T-helper 1 cell treated with Interleukin-12 subunit alpha and Interleukin-12 subunit beta and Interleukin-4 antibody, amounts not matched to agents 30 ng/mL and 1 ng/mL, for 36 hours (primary cell): ENCODE results near the gene PAN2. TPM values are rescaled to one million over a fixed set of nuclear protein-coding genes. Genes with fewer than 3 reads are reported as not detected.
"Not testable (repeated sequence)": the region's sequence is repeated elsewhere in the genome, so short reads cannot be mapped to it uniquely, and the experiment has no call there.

Source experiments
- intact Hi-C: fragments of 100-400 bp; cut with micrococcal nuclease; formaldehyde crosslinking; loops from one replicate; pipeline ENCODE4 v1.15.1; 2024
- total RNA-seq: library from RNA; stranded (reverse); gene quantifications from 2 replicates; pipeline ENCODE4 v1.2.3, GENCODE V29; 2022

The PAN2 gene
- total RNA-seq, 1 donor from 2014 or later: 44.2 TPM

DNA sequence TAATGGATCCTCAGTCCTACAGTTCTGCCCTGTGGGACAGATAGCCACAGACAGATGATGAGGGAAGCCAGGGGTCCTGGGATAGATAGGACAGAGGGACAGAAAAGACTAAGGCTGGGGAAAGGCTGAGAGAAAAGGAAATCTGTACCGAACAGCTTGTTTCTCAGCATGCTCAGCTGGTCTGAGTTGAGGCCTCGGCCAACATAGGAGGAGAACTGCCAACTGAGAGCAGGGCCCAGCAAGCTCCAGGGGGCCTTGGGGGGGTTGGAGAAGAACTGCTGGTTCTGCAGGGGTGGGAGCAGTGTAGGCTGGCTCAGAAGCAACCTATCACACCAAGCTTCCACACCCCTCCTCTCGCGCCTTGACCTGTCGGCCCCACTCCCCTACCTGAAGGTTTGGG, 15.0 kb upstream of the PAN2 start:
- intact Hi-C loops: no loop called here

DNA sequence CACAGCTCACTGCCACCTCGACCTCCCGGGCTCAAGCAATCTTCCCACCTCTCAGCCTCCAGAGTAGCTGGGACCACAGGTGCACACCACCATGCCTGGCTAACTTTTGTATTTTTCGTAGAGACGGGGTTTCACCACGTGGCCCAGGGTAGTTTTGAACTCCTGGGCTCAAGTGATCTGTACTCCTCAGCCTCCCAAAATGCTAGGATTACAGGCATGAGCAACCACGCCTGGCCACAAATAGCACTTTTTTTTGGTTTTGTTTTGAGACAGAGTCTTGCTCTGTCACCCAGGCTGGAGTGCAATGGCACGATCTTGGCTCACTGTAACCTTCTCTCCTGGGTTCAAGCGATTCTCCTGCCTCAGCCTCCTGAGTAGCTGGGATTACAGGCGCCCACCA, 13.5 kb upstream of the PAN2 start:
- intact Hi-C loops: not testable (repeated sequence)

DNA sequence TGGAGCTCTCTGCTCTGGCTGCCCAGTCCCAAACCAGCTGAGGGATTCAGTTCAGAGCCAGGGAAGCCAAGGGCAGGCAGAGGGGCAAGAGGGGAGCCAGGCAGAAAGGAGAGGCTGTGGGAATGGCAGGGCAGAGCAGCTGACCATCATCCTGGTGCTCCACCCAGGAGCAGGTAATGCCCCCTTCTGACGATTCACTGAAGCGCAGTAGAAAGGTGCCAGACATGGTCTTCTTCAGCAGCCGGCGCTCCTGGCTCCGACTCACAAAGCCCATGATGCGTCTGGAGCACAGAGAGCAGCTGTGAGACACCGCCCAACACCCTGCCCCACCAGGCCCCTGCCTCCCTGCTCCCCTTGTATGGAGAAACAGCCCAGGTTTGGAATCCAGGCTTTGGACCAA, 12.9 kb upstream of the PAN2 start:
- intact Hi-C loops: no loop called here

DNA sequence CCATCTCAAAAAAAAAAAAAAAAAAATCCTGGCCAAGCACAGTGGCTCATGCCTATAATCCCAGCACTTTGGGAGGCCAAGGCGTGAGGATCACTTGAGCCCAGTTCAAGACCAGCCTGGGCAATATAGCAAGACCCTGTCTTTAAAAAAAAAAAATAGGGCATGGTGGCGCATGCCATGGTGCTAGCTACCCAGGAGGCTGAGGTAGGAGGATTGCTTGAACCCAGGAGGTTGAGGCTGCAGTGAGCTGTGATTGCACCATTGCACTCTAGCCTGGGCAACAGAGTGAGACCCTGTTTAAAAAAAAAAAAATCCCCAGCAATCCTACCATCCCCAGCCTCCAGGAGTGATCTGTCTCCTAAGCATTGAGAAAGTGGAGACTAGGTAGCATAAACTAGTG, 8.5 kb upstream of the PAN2 start:
- intact Hi-C loops: not testable (repeated sequence)

DNA sequence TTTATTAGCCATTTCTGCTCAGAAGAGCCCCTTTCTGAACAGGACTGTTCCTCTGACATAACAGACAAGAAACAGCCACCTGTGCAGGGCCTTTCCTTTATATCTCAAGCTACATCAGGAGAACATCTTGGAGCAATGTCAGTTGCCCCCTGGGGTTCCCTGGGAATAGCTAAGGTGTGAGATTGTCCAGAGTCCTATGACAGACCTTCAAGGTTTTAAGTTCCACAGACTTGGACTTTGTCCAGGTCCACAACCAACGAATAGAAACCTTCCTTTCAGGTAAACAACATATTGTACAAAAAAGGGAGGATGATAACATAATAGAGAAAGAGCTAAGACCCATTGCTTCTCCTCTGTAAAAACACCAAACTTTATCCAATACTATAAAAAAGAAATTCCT, 7.8 kb upstream of the PAN2 start:
- intact Hi-C loops: no loop called here

DNA sequence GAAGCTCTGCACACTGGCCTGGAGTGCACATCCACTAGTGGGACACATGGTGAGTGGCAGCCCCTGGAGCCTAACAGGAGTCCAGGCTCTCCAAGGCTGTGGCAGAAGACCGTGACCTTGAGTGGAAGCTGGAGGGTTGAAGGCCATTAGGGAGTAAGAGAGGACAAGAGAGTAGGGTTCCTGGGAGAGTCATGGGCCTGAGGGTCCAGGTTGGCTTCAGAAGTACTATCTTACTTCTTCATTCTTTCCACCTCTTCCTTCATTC, 5.3 kb upstream of the PAN2 start:
- intact Hi-C loops: loop anchor here (2.0 kb wide), 2 partner anchors 72 to 118 kb away; partner anchors contain the start of genes COQ10A and RNF41

DNA sequence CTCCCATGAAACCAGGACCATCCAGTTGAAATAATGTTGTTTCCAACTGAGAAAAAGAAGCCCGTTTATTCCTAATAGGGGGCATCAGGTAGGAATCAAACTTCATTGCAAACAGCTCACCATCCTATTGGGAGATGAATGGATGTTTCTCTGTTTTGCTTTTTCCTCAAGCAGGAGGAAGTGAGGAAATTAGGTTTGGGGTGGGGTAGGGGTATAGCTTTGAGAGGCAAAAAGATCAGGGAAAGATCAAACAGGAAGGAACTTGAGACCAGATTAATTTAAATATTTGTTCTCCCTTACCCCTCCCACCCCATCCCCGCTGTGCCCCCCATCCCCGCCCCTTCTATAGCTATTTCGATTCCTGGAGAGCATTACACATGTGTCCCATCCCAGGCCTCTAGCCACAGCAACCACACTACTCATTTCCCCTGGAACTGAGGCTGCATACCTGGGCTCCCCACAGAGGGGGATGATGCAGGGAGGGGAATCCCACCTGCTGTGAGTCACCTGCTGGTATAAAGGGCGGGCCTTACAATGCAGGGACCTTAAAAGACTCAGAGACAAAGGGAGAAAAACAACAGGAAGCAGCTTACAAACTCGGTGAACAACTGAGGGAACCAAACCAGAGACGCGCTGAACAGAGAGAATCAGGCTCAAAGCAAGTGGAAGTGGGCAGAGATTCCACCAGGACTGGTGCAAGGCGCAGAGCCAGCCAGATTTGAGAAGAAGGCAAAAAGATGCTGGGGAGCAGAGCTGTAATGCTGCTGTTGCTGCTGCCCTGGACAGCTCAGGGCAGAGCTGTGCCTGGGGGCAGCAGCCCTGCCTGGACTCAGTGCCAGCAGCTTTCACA, 4.7 kb upstream of the PAN2 start, which contains the start of gene IL23A:
TSS of gene IL23A (plus strand) at position 577 of the 850 bp plus-strand sequence. CDS start at position 738, 161 bp downstream.
- intact Hi-C loops: loop anchor here (1.0 to 2.0 kb wide), 7 partner anchors 22 to 220 kb away; partner anchors contain the start of genes COQ10A, CS, RNF41 and STAT2

DNA sequence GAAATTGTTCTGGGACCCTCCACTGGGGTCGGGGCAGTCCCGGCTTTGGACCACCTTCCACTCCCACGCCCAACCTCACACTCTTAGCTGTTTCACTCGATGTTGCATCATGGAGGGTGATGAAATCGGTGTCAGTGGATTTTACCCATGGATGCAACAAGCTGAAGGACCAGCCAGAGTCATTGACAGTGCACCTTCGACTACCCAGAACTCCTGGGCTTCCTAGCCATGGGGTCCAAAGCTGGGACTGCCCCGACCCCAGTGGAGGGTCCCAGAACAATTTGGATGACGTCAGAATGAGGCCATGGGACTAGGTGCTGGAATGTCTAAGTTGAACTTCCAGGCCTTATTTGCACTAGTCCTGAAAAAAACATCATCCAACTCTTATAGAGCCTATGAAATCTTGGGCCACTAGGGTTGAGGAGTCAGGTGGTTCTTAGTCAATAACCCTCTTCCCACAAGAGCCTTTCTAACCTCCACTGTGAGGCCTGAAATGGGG, 4.0 kb upstream of the PAN2 start:
- intact Hi-C loops: loop anchor here (1.0 to 2.0 kb wide), 7 partner anchors 22 to 220 kb away; partner anchors contain the start of genes COQ10A, CS, RNF41 and STAT2

DNA sequence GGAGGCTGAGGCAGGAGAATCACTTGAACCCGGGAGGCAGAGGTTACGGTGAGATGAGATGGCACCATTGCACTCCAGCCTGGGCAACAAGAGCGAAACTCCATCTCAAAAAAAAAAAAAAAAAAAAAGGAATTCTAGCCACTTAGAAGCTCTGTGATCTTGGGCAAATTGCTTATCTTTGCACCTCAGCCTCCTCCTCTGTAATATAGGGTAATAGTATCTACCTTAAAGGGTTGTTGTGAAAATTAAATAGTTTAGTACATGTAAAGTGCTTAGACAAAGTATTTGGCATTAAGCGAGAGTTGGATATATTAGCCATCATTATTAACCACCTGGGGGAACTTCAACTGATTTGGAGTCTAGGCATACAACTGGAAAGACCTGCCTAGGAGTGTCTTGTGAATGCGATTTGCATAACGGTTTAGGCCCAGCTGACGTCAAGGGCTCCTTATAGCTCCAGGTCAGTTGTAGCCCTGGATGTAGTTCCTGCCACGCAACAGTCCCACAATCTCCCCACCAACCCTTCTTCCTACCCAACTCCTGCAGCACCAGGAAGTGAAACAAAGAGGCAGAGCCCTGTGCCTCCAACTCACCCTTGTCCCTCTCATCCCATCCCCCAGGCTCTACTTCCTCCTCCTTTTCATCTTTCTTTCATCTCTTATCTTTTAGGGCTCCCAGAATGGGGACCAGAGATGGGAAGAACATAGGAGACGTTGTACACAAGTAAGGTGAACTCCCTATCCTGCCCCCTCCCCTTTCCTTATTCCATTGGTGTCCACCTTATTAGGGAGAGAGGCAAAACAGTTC, 2.8 kb upstream of the PAN2 start:
- intact Hi-C loops: no loop called here

DNA sequence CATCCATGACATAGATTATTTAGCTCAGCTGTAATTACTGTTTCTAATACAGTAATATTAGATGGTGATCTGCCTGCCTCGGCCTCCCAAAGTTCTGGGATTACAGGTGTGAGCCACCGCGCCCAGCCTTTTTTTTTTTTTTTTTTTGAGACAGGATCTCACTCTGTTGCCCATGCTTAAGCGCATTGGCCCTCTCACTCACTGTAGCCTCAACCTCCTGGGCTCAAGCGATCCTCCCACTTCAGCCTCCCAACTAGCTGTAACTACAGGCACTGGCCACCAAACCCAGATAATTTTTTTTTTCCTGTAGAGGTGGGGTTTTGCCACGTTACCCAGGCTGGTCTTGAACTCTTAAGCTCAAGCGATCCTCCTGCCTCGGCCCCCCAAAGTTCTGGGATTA, 1.7 kb upstream of the PAN2 start:
- intact Hi-C loops: not testable (repeated sequence)

DNA sequence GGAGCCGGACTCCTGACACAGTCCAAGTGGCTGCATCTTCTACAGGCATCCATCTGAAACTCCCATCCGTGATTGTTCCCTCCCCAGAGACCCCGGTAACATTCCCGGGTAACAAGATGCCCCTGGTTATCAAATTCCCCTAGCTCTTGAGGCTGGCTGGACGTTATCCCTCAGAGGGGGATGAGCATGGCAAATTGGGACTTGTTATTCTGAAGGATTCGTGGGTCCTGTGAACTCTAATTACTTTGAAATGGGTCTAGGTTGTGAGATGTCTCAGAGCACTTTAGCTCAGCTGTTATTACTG, 642 bp upstream of the PAN2 start:
- intact Hi-C loops: loop anchor here (1.0 kb wide), 5 partner anchors 18 to 144 kb away; partner anchors contain the start of genes CS and SPRYD4

DNA sequence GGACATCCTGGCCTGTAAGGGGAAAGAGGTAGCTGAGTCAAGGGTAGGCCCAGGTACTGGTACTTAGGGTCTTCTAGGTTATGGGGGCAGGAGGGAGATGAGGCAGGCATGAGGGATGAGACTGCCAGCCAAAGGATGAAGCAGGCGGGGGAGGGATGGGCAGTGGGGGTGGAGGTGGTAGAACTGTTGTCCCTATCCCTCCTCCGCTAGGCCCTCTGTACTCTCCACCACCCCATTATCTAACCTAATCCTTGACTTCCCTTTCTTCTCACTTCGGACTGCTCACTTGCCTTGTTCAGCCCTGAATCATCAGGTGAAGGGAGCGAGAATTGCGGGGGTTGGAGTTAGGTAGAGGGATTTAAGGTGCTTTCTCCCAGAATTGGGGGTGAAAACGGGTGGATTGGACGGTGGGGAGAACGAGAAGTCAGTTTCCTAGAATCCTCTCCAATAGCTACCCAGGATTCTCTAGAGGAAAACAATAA, 562 bp downstream of the PAN2 start:
- intact Hi-C loops: loop anchor here (1.0 kb wide), 6 partner anchors 27 to 412 kb away; partner anchors contain the start of genes NABP2, STAT2, TIMELESS and ZC3H10

DNA sequence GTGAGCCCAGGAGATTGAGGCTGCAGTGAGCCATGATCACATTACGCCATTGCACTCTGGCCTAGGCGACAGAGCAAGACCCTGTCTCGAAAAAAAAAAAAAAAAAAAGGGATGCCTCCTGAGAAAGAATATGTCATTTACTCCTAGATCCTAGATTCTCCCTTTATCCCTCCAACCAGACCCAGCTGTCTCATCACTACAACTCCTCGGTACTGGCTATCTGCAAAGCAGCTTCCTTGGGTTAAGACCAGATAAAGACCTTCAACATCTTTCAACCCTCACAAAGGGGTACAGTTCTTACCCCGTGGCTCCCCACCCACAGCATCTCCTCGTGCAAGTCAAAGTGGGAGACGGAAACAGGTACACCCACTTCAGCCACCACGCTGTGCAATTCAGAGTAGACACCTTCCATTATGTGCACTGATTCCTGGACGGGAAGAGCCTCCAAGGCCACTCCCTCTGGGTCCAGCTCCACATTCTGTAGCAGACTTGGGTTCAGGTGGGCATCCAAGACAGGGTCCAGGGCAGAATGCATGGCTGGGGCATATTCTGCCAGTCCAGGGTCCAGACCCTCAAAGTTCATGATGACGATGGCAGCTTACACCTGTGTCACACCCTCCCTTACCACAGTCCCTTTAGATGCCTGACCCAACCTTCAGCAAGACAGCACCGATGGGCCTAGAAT, 1.1 kb downstream of the PAN2 start:
- intact Hi-C loops: loop anchor here (1.0 kb wide), 6 partner anchors 28 to 413 kb away; partner anchors contain the start of genes NABP2, STAT2, TIMELESS and ZC3H10

DNA sequence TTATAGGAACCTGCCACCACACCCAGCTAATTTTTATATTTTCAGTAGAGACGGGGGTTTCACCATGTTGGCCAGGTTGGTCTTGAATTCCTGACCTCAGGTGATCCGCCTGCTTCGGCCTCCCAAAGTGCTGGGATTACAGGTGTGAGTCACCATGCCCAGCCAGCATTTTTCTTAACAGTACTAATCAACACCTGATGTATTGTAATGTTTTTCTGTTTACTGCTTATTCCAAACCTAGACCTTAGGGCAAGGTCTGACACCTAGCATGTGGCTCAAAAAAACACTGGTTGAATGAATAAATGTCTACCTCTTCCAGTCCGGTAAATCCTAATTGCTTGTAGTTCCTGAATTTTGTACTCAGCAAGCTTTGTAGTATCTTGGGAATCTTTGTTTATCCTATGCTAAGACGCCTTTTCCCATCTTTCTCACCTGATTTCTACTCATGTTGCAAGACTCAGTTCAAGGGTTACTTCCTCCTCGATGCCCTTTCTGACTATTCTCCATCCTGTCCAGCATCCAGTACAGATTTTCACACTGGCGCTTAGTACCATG, 2.8 kb downstream of the PAN2 start:
- intact Hi-C loops: no loop called here

DNA sequence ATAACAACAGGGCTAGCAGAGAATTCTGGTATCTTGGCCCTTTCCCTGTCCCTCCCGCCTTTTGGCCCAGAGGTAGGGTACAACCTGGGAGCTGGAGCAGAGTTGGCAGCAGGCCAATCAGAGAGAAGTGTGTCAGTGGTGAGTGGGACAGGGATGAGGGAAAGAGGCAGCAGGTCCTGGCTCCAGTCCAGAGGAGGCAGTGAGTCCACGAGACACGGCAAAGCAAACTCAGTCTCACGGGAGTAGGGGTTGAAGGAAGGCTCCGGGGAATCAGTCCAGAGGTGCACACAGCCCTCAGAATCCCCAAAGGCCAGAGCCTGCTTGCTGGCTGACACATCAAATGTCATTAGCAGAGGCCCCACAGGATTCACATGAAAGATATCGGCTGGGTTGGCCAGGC, 7.3 kb downstream of the PAN2 start:
- intact Hi-C loops: no loop called here

DNA sequence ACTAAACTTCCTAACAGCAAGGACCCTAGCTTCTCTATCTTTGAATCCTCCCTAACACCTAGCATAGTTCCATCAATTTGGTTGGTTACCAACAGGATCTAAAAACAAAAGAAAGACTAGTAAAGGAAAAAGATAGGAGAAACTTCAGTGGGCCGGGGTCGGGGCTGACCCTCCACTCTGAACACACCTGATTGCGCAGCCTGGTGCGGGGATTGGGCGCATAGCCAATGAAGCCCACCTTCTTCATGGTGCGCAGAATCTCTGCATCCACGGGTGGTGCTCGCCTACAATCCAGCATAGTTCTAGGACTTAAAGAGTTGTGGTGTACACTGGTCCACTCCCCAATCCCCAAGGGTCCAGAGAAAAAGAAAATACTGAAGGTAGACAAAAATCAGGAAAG, 7.7 kb downstream of the PAN2 start:
- intact Hi-C loops: no loop called here

DNA sequence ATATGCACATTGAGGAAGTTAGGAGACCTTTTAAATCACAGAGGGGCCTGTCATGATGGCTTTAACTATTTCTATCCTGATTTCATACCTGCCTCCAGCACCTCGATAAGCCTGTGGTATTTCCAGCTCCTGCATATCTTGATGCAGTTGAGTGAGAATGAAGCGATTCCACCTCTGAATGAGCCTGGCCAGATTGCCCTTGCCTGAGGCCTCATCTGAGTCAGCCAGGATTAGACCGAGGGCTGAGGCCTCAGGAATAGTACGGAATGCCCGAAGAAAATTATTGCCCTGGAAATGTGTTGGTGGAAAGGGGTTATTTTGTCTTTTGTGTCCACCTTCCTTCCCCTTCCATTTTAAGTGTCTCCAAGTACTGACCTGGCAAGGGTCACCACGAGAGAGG, 9.6 kb downstream of the PAN2 start:
- intact Hi-C loops: no loop called here

DNA sequence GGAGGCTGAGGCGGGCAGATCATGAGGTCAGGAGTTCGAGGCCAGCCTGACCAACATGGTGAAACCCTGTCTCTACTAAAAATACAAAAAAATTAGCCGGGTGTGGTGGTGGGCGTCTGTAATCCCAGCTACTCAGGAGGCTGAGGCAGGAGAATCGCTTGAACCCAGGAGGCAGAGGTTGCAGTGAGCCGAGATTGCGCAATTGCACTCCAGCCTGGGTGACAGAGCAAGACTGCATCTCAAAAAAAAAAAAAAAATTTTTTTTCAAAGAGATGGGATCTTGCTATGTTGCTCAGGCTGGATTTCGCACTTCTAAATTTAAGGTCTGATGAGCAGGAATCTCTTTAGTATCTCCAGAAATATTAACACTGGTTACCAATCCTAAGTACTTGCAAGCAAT, 12.2 kb downstream of the PAN2 start:
- intact Hi-C loops: not testable (repeated sequence)

DNA sequence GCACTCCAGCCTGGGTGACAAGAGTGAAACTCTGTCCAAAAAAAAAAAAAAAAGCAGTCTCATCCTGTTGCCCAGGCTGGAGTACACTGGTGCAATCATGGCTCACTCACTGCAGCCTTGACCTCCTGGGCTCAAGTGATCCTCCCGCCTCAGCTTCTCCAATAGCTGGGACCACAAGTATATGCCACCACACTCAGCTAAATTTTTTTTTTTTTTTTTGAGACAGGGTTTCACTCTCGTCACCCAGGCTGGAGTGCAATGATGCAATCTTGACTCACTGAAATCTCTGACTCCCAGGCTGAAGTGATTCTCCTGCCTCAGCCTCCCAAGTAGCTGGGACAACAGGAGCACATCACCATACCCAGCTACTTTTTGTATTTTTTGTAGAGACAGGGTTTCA, 12.8 kb downstream of the PAN2 start:
- intact Hi-C loops: no loop called here

DNA sequence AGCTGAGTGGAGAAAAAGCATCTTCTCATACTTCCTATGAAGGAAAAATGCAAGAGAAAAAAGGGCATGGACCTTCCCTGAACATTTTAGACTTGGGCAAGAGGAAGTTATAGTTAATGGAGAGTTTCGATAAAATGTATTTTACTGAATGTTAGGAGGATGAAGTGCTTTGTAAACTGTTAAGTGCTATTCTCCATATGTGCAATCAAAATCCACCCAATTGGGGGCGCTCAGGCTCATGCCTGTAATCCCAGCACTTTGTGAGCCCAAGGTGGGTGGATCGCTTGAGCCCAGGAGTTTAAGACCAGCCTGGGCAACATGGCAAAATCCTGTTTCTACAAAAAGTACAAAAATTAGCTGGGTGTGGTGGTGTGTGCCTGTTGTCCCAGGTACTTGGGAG, 16.1 kb downstream of the PAN2 start:
- intact Hi-C loops: loop anchor here (5.0 kb wide), 1 partner anchor 310 kb away; no protein-coding TSS in a partner anchor
